Osteoblast (primary cell): ENCODE results near the gene REX1BD. TPM values are rescaled to one million over a fixed set of nuclear protein-coding genes. Genes with fewer than 3 reads are reported as not detected.
"Not testable (repeated sequence)": the region's sequence is repeated elsewhere in the genome, so short reads cannot be mapped to it uniquely, and the experiment has no call there.

Experiments used
- DNase-seq: peaks from one replicate; pipeline ENCODE4 v3.0.0; 2011; ENCODE audit warnings: low spot score, mixed read lengths; ENCODE audit not compliant: insufficient read length; ENCODE audit errors: missing footprints
- H2AFZ ChIP-seq: 2 replicates; pipeline ENCODE4 v1.6.0; 2011; ENCODE audit warnings: mild to moderate bottlenecking, low read length
- H3K27ac ChIP-seq: 2 replicates; pipeline ENCODE4 v1.5.1; 2011; ENCODE audit warnings: mild to moderate bottlenecking, low read depth, low read length, moderate library complexity
- H3K27me3 ChIP-seq: 2 replicates; pipeline ENCODE4 v1.6.0; 2012; ENCODE audit warnings: mild to moderate bottlenecking, control low read depth, inconsistent platforms, low read length, moderate library complexity; ENCODE audit not compliant: insufficient read depth
- H3K36me3 ChIP-seq: 2 replicates; pipeline ENCODE4 v1.5.1; 2011; ENCODE audit warnings: mild to moderate bottlenecking, low read length, control low read depth, moderate library complexity; ENCODE audit not compliant: insufficient read depth
- H3K4me1 ChIP-seq: 2 replicates; pipeline ENCODE4 v1.5.1; 2011; ENCODE audit warnings: mild to moderate bottlenecking, low read length, control low read depth, moderate library complexity; ENCODE audit not compliant: insufficient read depth
- H3K4me2 ChIP-seq: 2 replicates; pipeline ENCODE4 v1.6.0; 2011; ENCODE audit warnings: mild to moderate bottlenecking, low read length; ENCODE audit not compliant: insufficient read depth
- H3K4me3 ChIP-seq: fragments of 200-600 bp; sonication (generic); 3 replicates; pipeline ENCODE4 v1.5.1; 2012; ENCODE audit warnings: mild to moderate bottlenecking, low read length, inconsistent platforms; ENCODE audit not compliant: insufficient read depth
- H3K79me2 ChIP-seq: 2 replicates; pipeline ENCODE4 v1.6.0; 2012; ENCODE audit warnings: mild to moderate bottlenecking, low read length, control low read depth, inconsistent platforms; ENCODE audit not compliant: insufficient read depth
- H3K9me3 ChIP-seq: 2 replicates; pipeline ENCODE4 v1.5.1; 2011; ENCODE audit warnings: low read depth, low read length, control low read depth
- H4K20me1 ChIP-seq: 2 replicates; pipeline ENCODE4 v1.6.0; 2012; ENCODE audit warnings: mild to moderate bottlenecking, low read length, control low read depth; ENCODE audit not compliant: insufficient read depth
- CTCF ChIP-seq: IDR thresholded peaks from 2 replicates; pipeline ENCODE4 v1.5.1; 2011; ENCODE audit warnings: mild to moderate bottlenecking, low read depth, low read length, moderate library complexity; ENCODE audit errors: extremely low read depth
- total RNA-seq: library from RNA; depleted of rRNA; stranded (reverse); fragments of >200 nt; gene quantifications from 2 replicates; pipeline ENCODE4 v1.2.3, GENCODE V29; 2012

Gene REX1BD
- total RNA-seq, 1 donor: 29.7 TPM

- H3K4me2 ChIP-seq: peak overlapping the region; percentile 98
These were observed 1.0 kb downstream of the REX1BD start for GRCh38 chr19:18589380-18590272.

GRCh38 chr19:18590273-18591272, 2.0 kb downstream of the REX1BD start:
- Histone ChIP-seq H3K27me3 (no peaks in the 10 kb centered on the region), H3K79me2 (no peaks in the 10 kb centered on the region), H3K4me2 (peak overlapping the region; percentile 98), H3K36me3 (peaks cover 3% of the 10 kb centered on the region), H3K4me3 (peak overlapping the region; percentile 91), H3K4me1 (peaks cover 19% of the 10 kb centered on the region), H3K9me3 (no peaks in the 10 kb centered on the region), H4K20me1 (peaks cover 8% of the 10 kb centered on the region), H2AFZ (no peak overlapping the region), H3K27ac (no peak overlapping the region)
- peak; percentile 32 for TF ChIP-seq CTCF
- DNase-seq: peak; percentile 86

More at GRCh38 chr19:18589380-18590272, 1.0 kb downstream of the REX1BD start:
- Histone ChIP-seq H3K4me3 (peak overlapping the region; percentile 91), H3K4me1 (peaks cover 19% of the 10 kb centered on the region), H3K9me3 (no peaks in the 10 kb centered on the region), H3K27ac (peak overlapping the region; percentile 50), H3K79me2 (no peaks in the 10 kb centered on the region), H3K36me3 (peaks cover 3% of the 10 kb centered on the region), H4K20me1 (peaks cover 8% of the 10 kb centered on the region), H3K27me3 (no peaks in the 10 kb centered on the region), H2AFZ (peak overlapping the region; percentile 92)
- peak; percentile 8 for TF ChIP-seq CTCF
- peak; percentile 95 for DNase-seq

- no peak overlapping the region for H3K27ac ChIP-seq
- no peaks in the 10 kb centered on the region for H3K27me3 ChIP-seq
- peak; percentile 74 for DNase-seq
These were observed 3.3 kb downstream of the REX1BD start for GRCh38 chr19:18591735-18592385.

GRCh38 chr19:18592732-18593131, 4.1 kb downstream of the REX1BD start:
- not testable (repeated sequence) for H3K79me2 ChIP-seq, H3K9me3 ChIP-seq, H3K27me3 ChIP-seq, H2AFZ ChIP-seq, H3K4me3 ChIP-seq, H3K4me2 ChIP-seq, H3K27ac ChIP-seq, H4K20me1 ChIP-seq, H3K36me3 ChIP-seq
- DNase-seq: peak; percentile 77
- peaks cover 19% of the 10 kb centered on the region for H3K4me1 ChIP-seq

More at GRCh38 chr19:18591735-18592385, 3.3 kb downstream of the REX1BD start:
- no peak for TF ChIP-seq CTCF
- H3K36me3 ChIP-seq: peaks cover 3% of the 10 kb centered on the region
- H2AFZ ChIP-seq: no peak overlapping the region
- no peak overlapping the region for H3K4me3 ChIP-seq
- no peaks in the 10 kb centered on the region for H3K79me2 ChIP-seq
- H4K20me1 ChIP-seq: peaks cover 8% of the 10 kb centered on the region
- H3K4me1 ChIP-seq: peaks cover 19% of the 10 kb centered on the region
- no peaks in the 10 kb centered on the region for H3K9me3 ChIP-seq
- H3K4me2 ChIP-seq: no peak overlapping the region
